Anterior cingulate cortex (tissue), 58 donors: Measurements from ENCODE around the gene ASGR2.
"Not testable (repeated sequence)": the region's sequence is repeated elsewhere in the genome, so short reads cannot be mapped to it uniquely, and the experiment has no call there.

Experiments used
- DNase-seq, 58 donors: peaks; one replicate each; lab custom pipeline; 2025; lab: John Stamatoyannopoulos, UW

The ASGR2 gene

GRCh38 chr17:7101531-7101930, 13.1 kb downstream of the ASGR2 start:
- DNase-seq: no peak

DNA sequence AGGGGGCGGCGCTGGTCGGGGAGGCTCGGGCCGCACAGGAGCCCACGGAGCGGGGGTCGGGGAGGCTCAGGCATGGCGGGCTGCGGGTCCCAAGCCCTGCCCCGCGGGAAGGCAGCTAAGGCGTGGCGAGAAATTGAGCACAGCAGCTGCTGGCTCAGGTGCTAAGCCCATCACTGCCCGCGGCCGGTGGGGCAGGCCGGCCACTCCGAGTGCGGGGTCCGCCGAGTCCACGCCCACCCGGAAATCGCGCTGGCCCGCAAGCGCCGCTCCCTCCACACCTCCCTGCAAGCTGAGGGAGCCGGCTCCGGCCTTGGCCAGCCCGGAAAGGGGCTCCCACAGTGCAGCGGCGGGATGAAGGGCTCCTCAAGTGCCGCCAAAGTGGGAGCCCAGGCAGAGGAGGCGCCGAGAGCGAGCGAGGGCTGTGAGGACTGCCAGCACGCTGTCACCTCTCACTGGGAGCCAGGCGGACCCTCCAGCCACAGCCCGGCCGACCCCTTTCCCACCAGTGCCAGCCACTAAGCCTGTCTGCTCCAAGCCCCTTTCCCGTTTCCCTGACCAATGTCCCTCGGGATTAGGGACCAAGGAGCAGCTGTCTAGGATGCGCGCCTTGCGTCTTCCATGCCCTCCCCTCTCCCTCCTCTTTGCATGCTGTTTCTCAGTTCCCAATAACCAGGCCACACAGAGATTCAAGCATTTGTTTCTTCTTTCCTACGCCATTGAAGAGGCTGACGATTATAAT, 13.8 kb downstream of the ASGR2 start:
- DNase-seq: not testable (repeated sequence)

DNA sequence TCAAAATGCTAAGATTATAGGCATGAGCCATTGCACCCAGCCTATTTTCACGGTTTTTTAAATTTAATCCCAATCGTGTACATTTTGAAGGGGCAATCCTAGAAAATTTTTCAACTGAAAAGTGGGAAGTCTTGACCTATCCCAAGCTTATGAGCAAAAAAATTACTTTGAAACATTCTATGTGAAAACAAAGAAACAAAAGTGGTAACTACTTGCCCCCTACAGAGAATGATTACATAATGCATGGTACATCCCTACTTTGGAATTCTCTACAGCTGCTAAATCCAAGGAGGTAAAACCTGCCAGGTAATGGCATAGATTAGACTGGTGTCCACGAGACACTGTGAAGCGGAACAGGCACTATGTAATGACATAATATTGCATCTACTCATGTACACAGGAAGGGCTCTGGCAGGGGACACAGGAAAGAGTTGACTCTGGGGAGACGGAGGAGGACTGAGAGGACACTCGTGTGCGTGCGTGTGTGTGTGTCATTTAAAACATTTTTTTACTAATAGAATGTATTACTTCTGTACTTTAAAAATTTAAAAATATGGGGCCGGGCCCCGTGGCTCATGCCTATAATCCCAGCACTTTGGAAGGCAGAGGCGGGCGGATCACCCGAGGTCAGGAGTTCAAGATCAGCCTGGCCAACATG, 15.7 kb downstream of the ASGR2 start:
- DNase-seq: no peak

DNA sequence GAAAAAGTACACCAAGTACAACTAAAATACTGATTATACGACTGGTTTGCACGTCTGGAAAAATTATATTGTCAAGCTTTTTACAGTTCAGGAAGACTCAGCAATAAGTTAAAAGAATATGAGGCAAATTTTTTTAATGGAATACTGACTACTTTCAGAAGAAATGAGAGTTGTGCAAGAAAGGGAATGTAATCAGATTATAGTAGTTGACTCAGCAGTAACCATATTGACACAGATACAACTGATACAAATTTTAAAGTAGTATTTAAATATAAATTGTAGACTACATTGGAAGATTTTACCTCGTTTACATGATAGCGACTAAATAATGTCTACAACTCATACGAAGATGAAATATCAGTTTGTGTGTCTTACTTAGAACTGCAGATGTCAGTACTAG, 16.7 kb downstream of the ASGR2 start:
- no peak for DNase-seq

GRCh38 chr17:7095625-7096024, 19.0 kb downstream of the ASGR2 start:
- DNase-seq: no peak

DNA sequence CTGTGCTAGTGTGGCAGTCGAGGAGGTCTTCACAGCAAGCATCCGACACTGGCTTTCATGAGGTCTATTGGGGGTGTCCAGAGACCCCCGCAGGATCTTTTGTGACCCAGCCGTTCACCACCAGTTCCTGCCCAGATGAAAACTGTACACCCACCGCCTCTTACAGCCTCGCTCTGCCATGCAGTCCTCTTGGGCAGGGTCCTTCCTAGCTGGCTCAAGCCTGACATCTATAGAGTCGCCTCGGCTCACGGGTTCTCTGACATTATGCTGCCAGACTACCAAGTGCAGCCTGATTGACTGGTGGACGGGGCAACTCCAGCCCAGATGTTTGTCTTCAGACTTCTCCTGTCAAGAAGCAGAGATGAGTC, 20.0 kb downstream of the ASGR2 start:
- DNase-seq: no peak

DNA sequence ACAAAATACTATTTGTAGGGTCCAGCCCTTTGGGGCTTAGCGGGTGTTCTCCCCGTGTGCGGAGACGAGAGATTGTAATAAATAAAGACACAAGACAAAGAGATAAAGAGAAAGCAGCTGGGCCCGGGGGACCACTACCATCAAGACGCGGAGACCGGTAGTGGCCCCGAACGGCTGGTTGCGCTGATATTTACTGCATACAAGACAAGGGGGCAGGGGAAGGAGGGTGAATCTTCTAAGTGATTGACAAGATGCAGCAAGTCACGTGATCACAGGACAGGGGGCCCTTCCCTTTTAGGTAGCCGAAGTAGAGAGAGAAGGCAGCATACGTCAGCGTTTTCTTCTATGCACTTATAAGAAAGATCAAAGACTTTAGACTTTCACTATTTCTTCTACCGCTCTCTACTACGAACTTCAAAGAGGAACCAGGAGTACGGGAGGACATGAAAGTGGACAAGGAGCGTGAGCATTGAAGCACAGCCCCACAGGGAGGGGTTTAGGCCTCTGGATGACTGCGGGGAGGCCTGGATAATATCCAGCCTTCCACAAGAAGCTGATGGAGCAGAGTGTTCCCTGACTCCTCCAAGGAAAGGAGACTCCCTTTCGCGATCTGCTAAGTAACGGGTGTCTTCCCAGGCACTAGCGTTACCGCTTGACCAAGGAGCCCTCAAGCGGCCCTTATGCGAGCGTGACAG, 23.2 kb downstream of the ASGR2 start:
- not testable (repeated sequence) for DNase-seq

DNA sequence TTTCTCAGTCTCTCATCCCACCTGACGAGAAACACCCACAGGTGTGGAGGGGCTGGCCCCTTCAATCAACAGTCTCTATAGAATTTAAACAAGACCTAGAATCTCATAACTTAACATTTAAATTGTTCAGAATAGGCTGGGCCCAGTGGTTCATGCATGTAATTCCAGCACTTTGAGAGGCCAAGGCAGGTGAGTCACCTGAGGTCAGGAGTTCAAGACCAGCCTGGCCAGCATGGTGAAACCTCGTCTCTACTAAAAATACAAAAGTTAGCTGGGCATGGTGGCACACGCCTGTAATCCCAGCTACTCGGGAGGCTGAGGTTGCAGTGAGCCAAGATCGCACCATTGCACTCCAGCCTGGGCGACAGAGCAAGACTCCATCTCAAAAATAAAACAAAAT, 25.1 kb downstream of the ASGR2 start:
- not testable (repeated sequence) for DNase-seq

GRCh38 chr17:7088442-7088841, 26.2 kb downstream of the ASGR2 start:
- not testable (repeated sequence) for DNase-seq

- no peak for DNase-seq
These were observed 30.5 kb downstream of the ASGR2 start for GRCh38 chr17:7084088-7084487.

DNA sequence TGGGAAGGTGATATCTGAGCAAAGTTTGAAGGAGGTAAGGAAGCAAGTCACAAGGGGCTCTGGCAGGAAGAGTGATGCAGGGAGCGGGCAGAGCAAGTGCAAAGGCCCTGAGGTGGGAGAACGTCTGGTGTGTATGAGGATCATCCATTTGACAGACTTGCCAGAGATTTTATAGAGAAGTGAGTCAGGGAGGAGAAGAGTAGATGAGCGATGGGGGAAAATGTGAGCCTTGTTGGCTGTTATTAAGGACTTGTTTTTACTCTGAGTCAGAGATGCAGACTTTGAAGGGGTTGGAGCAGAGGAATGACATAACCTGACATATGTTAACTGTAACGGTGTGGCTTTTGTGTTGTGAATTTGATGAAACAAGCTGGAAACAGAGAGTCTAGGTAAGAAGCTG, 31.0 kb downstream of the ASGR2 start:
- DNase-seq: no peak

- DNase-seq: no peak
These were observed 33.1 kb downstream of the ASGR2 start for GRCh38 chr17:7081341-7082062.

GRCh38 chr17:7080456-7081041, 34.1 kb downstream of the ASGR2 start:
- DNase-seq: no peak

GRCh38 chr17:7079581-7080455, 34.8 kb downstream of the ASGR2 start, which contains the start of gene CLEC10A:
Gene CLEC10A, minus strand, starts transcription at chr17:7080251. Its CDS starts 1,439 bp downstream, at chr17:7078812.
- DNase-seq: no peak

DNA sequence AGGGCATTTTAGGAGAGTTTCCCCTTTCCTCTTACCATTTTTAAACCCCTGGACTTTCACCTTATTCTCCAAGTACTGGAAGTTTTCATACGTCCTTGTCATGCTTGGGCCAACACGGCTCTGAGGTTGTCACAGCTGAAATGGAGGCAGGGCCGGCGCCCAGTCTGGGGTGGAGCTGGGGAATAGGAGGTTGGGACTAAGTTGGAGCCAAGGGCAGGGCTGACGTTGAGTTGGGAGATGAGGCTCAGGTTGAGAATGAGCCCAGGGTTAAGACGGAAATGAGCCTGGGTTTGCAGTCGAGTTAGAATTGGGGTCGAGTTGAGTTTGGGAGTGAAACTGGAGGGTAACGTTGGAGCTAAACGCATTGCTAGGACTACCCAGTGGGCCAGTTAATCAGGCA, 35.9 kb downstream of the ASGR2 start:
- no peak for DNase-seq

DNA sequence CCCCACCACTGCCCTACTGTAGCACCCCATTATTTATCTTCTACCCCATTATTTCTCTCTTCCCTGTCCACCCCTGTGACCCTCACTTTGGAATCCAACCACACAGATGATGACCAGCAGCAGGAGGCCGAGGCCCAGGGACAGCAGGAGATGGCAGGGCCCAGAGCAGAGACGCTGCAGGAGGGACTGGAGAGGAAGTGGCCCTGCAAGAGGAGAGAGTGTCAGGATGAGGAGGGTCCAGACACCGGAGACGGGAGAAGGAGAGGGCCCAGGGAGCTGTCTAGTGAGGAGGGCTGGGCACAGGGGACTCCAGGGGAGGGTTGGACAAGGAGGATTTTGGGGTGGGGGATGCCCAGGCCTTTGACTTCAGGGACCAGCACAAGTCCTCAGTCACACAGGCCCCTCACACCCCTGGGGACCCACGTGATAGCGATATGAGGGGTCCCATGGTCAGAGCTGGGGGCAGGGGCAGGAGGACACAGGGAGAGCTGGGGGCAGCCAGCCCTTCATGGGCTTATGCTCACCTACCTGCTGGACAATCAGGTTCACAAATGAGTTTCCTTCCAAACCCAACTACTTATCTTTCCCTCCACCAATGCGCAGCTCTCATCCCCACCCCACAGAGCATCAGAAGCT, 36.6 kb downstream of the ASGR2 start:
- DNase-seq: no peak

- no peak for DNase-seq
These were observed 39.7 kb downstream of the ASGR2 start for GRCh38 chr17:7074931-7075330.

GRCh38 chr17:7072406-7072805, 42.2 kb downstream of the ASGR2 start:
- no peak for DNase-seq

- no peak for DNase-seq
These were observed 43.9 kb downstream of the ASGR2 start for GRCh38 chr17:7070712-7071111.
